CD4-positive, CD25-positive, alpha-beta regulatory T cell (primary cell): ENCODE measurements around the gene ARFIP2. TPM values are rescaled to one million over a fixed set of nuclear protein-coding genes. Genes with fewer than 3 reads are reported as not detected.
"Not testable (repeated sequence)": the region's sequence is repeated elsewhere in the genome, so short reads cannot be mapped to it uniquely, and the experiment has no call there.

Source experiments
- ATAC-seq, 2 donors: fragments of 150-1000 bp; cut with Tn5 transposase; one replicate each; pipeline ENCODE4 v1.10.0; 2021; ENCODE audit warnings: low read depth in 2 of 2, moderate number of reproducible peaks in 2 of 2, moderate library complexity in 1 of 2
- DNase-seq, 3 donors: peaks; one replicate each; pipeline versions ENCODE4 v3.0.0 to v3.0.0-alpha.2; 2012 to 2022; ENCODE audit warnings: mixed read lengths in 1 of 3
- H3K27ac ChIP-seq: one replicate; pipeline ENCODE4 v1.7.0; 2013; ENCODE audit warnings: mild to moderate bottlenecking, low read length; ENCODE audit not compliant: insufficient read depth, poor library complexity, severe bottlenecking
- H3K27me3 ChIP-seq: one replicate; pipeline ENCODE4 v1.7.0; 2013; ENCODE audit warnings: low read length; ENCODE audit not compliant: control insufficient read depth, insufficient read depth
- H3K36me3 ChIP-seq: one replicate; pipeline ENCODE4 v1.7.0; 2013; ENCODE audit warnings: mild to moderate bottlenecking, low read length, moderate library complexity; ENCODE audit not compliant: control insufficient read depth, insufficient read depth
- H3K4me1 ChIP-seq: 2 replicates; pipeline ENCODE4 v1.7.0; 2013; ENCODE audit warnings: mild to moderate bottlenecking, low read length; ENCODE audit not compliant: insufficient read depth, control insufficient read depth, poor library complexity, severe bottlenecking
- H3K4me3 ChIP-seq: one replicate; pipeline ENCODE4 v1.7.0; 2013; ENCODE audit warnings: low read depth, mild to moderate bottlenecking, low read length, moderate library complexity
- H3K9me3 ChIP-seq, 2 experiments: 1 replicate in 1 of 2; 2 replicates in 1 of 2; pipeline ENCODE4 v1.7.0; 2013; ENCODE audit warnings: low read length in 2 of 2, mild to moderate bottlenecking in 1 of 2, moderate library complexity in 1 of 2; ENCODE audit not compliant: control insufficient read depth in 2 of 2
- H3K27ac Mint-ChIP-seq, 3 donors: one replicate each; pipeline ENCODE4 v1.8.0; 2020 to 2022; ENCODE audit warnings: mild to moderate bottlenecking in 3 of 3, mixed read lengths in 3 of 3, moderate library complexity in 2 of 3
- H3K27me3 Mint-ChIP-seq: one replicate; pipeline ENCODE4 v1.8.0; 2022; ENCODE audit warnings: mild to moderate bottlenecking, mixed read lengths
- H3K36me3 Mint-ChIP-seq: one replicate; pipeline ENCODE4 v1.8.0; 2020; ENCODE audit warnings: mixed read lengths
- H3K4me1 Mint-ChIP-seq, 4 donors: one replicate each; pipeline ENCODE4 v1.8.0; 2020 to 2022; ENCODE audit warnings: mixed read lengths in 4 of 4, mild to moderate bottlenecking in 1 of 4
- H3K4me3 Mint-ChIP-seq, 4 donors: one replicate each; pipeline ENCODE4 v1.8.0; 2020 to 2022; ENCODE audit warnings: mild to moderate bottlenecking in 4 of 4, mixed read lengths in 4 of 4, moderate library complexity in 3 of 4
- H3K9me3 Mint-ChIP-seq, 7 donors: one replicate each; pipeline ENCODE4 v1.8.0; 2020 to 2022; ENCODE audit warnings: mixed read lengths in 7 of 7, mild to moderate bottlenecking in 3 of 7, moderate library complexity in 2 of 7
- polyA plus RNA-seq, 4 donors: library from polyadenylated mRNA; unstranded; fragments of 300-500 nt; fragmentation: Illumina TruSeq; gene quantifications; one replicate each; pipeline ENCODE4 v1.2.3, GENCODE V29; 2021
- total RNA-seq: library from RNA; stranded (reverse); gene quantifications from one replicate; pipeline ENCODE4 v1.2.3, GENCODE V29; 2022

ARFIP2 gene
- 45.4 TPM for total RNA-seq
- 10 to 100 TPM; 33.0 to 38.3 (median 35.6) TPM for polyA plus RNA-seq

GRCh38 chr11:6481012-6481923, at the start of gene ARFIP2, which contains the start of gene TIMM10B:
Gene ARFIP2 (minus strand): TSS chr11:6481331. CDS start chr11:6480421, 910 bp downstream.
Gene TIMM10B (plus strand): TSS chr11:6481501. CDS start chr11:6481517, 16 bp downstream.
- peaks cover 40% of the 10 kb centered on the region for H3K36me3 ChIP-seq
- peaks cover 33% of the 10 kb centered on the region for H3K4me1 ChIP-seq
- Mint-ChIP-seq H3K27ac (peak within 1 kb of the TSS; percentile 91 to 98 (median 97)), H3K36me3 (peaks cover 18% of the 10 kb centered on the region), H3K27me3 (no peaks in the 10 kb centered on the region), H3K4me1 (peaks cover 20 to 50% (median 31%) of the 10 kb centered on the region in 4 donors), H3K4me3 (peak within 1 kb of the TSS; percentile 89 to 99 (median 96)), H3K9me3 (peaks cover 0 to 2% (median 0%) of the 10 kb centered on the region in 7 donors)
- no peaks in the 10 kb centered on the region for H3K27me3 ChIP-seq
- peak; percentile 96 to 99 (median 97) for DNase-seq
- peak within 1 kb of the TSS; percentile 94 for H3K27ac ChIP-seq
- peak within 1 kb of the TSS; percentile 87 for H3K4me3 ChIP-seq
- no peaks in the 10 kb centered on the region for H3K9me3 ChIP-seq
- peak; percentile 97 to 98 for ATAC-seq

- Histone ChIP-seq H3K27me3 (no peaks in the 10 kb centered on the region), H3K4me3 (no peak overlapping the region), H3K4me1 (peaks cover 7% of the 10 kb centered on the region), H3K9me3 (no peaks in the 10 kb centered on the region), H3K27ac (no peak overlapping the region), H3K36me3 (peaks cover 7% of the 10 kb centered on the region)
- DNase-seq, result no peak
- H3K27me3 Mint-ChIP-seq, result no peaks in the 10 kb centered on the region
- H3K4me3 Mint-ChIP-seq, result no peak overlapping the region
- no peak overlapping the region for H3K27ac Mint-ChIP-seq
- H3K4me1 Mint-ChIP-seq, result peaks cover 11 to 12% (median 11%) of the 10 kb centered on the region in 4 donors
- no peaks in the 10 kb centered on the region for H3K9me3 Mint-ChIP-seq
- ATAC-seq, result no peak
- peaks cover 23% of the 10 kb centered on the region for H3K36me3 Mint-ChIP-seq
These were observed 49.7 kb upstream of the ARFIP2 start for GRCh38 chr11:6530848-6531247.

DNA sequence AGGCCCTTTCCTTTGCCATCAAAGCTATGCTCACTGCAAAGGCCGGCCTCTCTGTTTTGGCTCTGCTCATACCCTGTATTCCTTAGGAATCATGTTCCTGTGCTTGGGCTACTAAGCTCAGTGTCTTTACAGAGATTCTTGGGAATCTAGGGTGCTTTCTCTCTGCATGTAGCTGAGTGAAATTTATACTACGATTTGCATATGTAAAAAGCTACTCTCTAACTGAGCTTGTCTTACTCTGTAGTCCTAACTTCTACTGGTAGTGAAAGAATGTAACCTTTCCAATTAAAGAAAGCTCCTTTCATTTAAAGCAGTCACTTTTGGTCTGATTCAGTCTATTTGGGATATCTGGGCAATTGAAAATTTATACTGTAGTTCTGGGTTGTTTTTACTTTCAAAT, 48.1 kb upstream of the ARFIP2 start:
- no peaks in the 10 kb centered on the region for H3K27me3 Mint-ChIP-seq
- H3K4me3 Mint-ChIP-seq, result no peak overlapping the region
- H3K4me1 Mint-ChIP-seq, result peaks cover 11 to 12% (median 12%) of the 10 kb centered on the region in 4 donors
- no peaks in the 10 kb centered on the region for H3K9me3 Mint-ChIP-seq
- H3K4me1 ChIP-seq, result peaks cover 7% of the 10 kb centered on the region
- H3K9me3 ChIP-seq, result no peaks in the 10 kb centered on the region
- DNase-seq (no peak), ATAC-seq (no peak)
- no peaks in the 10 kb centered on the region for H3K27me3 ChIP-seq
- no peak overlapping the region for H3K27ac Mint-ChIP-seq
- H3K36me3 Mint-ChIP-seq, result peaks cover 30% of the 10 kb centered on the region
- no peak overlapping the region for H3K27ac ChIP-seq
- H3K4me3 ChIP-seq, result no peak overlapping the region
- peaks cover 7% of the 10 kb centered on the region for H3K36me3 ChIP-seq

DNA sequence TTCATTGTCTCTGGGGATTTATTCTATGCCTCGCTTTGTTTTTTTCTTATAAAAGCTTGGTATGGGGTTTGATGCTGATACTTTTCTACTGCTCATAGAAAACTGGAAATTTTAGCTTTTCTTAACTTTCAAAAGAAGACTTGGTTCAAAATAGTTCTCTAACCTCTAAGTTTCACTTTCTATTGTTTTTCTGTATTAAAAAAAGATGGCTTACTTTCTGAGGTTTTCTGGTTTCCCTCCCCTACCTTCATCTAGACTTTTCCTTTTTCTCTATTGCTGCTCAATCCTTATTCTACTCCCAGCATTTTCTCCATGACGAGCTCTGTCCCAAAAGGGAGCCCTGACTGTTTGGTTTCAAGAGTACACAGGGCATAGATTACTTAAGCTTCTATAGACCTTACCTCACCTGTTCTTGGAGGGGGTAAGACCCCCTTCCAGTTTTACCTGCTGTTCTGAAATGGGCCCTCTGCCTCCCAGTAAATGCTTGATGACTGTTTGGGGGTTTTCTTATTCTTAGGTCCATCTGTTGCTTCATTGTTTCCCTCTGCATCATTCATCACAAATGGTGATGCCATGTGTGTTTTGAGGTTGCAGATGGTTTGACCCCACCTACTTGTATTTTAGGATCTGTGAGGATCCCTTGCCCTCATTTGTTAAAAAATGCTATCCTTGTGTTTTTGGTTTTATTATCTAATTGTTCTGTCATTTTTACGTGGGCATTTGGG, 45.4 kb upstream of the ARFIP2 start:
- H3K27me3 ChIP-seq, result no peaks in the 10 kb centered on the region
- peak overlapping the region; percentile 44 to 98 (median 70) for H3K27ac Mint-ChIP-seq
- ATAC-seq (peak in 1 of 2 donors; percentile 35), DNase-seq (peak in 2 of 3 donors; percentile 9 to 39)
- H3K9me3 ChIP-seq, result no peaks in the 10 kb centered on the region
- peak overlapping the region; percentile 44 for H3K27ac ChIP-seq
- peaks cover 36% of the 10 kb centered on the region for H3K36me3 Mint-ChIP-seq
- H3K4me1 ChIP-seq, result peaks cover 7% of the 10 kb centered on the region
- H3K36me3 ChIP-seq, result peaks cover under 1% of the 10 kb centered on the region
- H3K4me3 Mint-ChIP-seq, result peak overlapping the region; percentile 30 to 70 (median 50)
- no peaks in the 10 kb centered on the region for H3K9me3 Mint-ChIP-seq
- H3K4me3 ChIP-seq, result peak overlapping the region; percentile 38
- peaks cover 11 to 16% (median 12%) of the 10 kb centered on the region in 4 donors for H3K4me1 Mint-ChIP-seq
- no peaks in the 10 kb centered on the region for H3K27me3 Mint-ChIP-seq

DNA sequence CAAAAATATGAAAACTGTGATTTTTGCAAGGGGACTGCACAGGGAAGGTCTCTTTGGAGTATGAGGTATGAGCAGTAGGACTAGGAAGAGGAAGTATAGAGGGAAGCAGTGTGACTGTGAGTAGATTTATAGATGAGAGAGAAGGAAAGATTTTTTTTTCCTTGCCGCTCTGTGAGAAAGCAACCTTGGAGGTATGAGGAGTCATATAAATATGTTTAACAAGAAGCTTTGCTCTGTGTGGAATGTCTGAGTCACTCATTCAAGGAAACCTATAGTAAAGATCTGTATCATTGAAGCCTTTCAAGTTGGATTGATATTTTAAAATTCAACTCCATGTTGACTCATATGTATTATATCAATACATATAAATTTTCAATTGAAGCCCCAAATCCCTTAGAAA, 42.1 kb upstream of the ARFIP2 start:
- Mint-ChIP-seq H3K27me3 (no peaks in the 10 kb centered on the region), H3K9me3 (no peaks in the 10 kb centered on the region), H3K36me3 (peaks cover 57% of the 10 kb centered on the region), H3K4me1 (peaks cover 11 to 16% (median 12%) of the 10 kb centered on the region in 4 donors), H3K27ac (no peak overlapping the region), H3K4me3 (no peak overlapping the region)
- DNase-seq (no peak), ATAC-seq (no peak)
- no peak overlapping the region for H3K27ac ChIP-seq
- H3K36me3 ChIP-seq, result peaks cover 12% of the 10 kb centered on the region
- peaks cover 7% of the 10 kb centered on the region for H3K4me1 ChIP-seq
- no peaks in the 10 kb centered on the region for H3K9me3 ChIP-seq
- H3K27me3 ChIP-seq, result no peaks in the 10 kb centered on the region
- no peak overlapping the region for H3K4me3 ChIP-seq

- not testable (repeated sequence) for H3K27me3 Mint-ChIP-seq, H3K27ac ChIP-seq, H3K9me3 Mint-ChIP-seq, H3K27ac Mint-ChIP-seq, H3K4me3 ChIP-seq, ATAC-seq, DNase-seq, H3K4me1 ChIP-seq, H3K9me3 ChIP-seq, H3K4me3 Mint-ChIP-seq, H3K27me3 ChIP-seq
- peaks cover 14% of the 10 kb centered on the region for H3K36me3 ChIP-seq
- Mint-ChIP-seq H3K36me3 (peaks cover 57% of the 10 kb centered on the region), H3K4me1 (peaks cover 11 to 16% (median 11%) of the 10 kb centered on the region in 4 donors)
These were observed 40.8 kb upstream of the ARFIP2 start for GRCh38 chr11:6521946-6522345.

DNA sequence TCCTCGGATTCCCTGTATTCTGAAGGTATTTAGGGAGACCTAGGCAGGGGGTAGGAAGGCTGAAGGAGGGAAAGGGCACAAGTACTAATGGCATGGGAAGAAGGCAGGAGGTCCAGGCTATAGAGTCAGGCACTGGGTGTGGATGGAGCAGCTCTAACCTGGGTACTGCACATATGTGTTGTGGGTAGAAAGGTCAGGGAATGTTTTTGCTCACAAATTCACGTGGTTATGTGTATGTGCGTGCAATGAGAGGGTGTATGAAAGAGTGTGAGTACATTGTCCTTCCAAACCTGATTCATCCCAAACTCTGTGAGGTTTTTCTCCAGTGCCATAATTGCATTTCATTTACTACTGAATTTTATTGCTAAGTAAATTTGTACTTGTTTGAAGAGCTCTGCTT, 39.1 kb upstream of the ARFIP2 start:
- ATAC-seq, result no peak
- H3K9me3 Mint-ChIP-seq, result peaks cover 0 to 1% (median 0%) of the 10 kb centered on the region in 7 donors
- peaks cover 0 to 5% (median 0%) of the 10 kb centered on the region in 4 donors for H3K4me1 Mint-ChIP-seq
- H3K36me3 ChIP-seq, result peaks cover 14% of the 10 kb centered on the region
- H3K4me3 ChIP-seq, result no peak overlapping the region
- no peaks in the 10 kb centered on the region for H3K9me3 ChIP-seq
- no peaks in the 10 kb centered on the region for H3K4me1 ChIP-seq
- no peak overlapping the region for H3K4me3 Mint-ChIP-seq
- H3K27ac ChIP-seq, result no peak overlapping the region
- no peak for DNase-seq
- H3K36me3 Mint-ChIP-seq, result peaks cover 59% of the 10 kb centered on the region
- H3K27me3 ChIP-seq, result no peaks in the 10 kb centered on the region
- H3K27ac Mint-ChIP-seq, result no peak overlapping the region
- H3K27me3 Mint-ChIP-seq, result no peaks in the 10 kb centered on the region
